HEK293 (cell line): Measurements from ENCODE around the gene DCDC2B.

Experiments used
- CTCF ChIA-PET: fragments of 350-600 bp; formaldehyde crosslinking; extraction: SDS; loops from one replicate; lab custom pipeline; 2021; ENCODE audit warnings: antibody characterized with exemption; lab: Yijun Ruan, JAX
- POLR2A ChIA-PET: fragments of 300-600 bp; formaldehyde crosslinking; extraction: SDS; loops from one replicate; lab custom pipeline; 2020; ENCODE audit warnings: antibody characterized with exemption, inconsistent platforms; lab: Yijun Ruan, JAX
- H3K27ac ChIP-seq: fragments of 200-500 bp; sonication (Bioruptor generic); 2 replicates; pipeline ENCODE4 v1.5.1; 2014; ENCODE audit warnings: low read depth, low read length, control low read depth, inconsistent platforms; ENCODE audit errors: extremely low read depth
- H3K36me3 ChIP-seq, 2 experiments: fragments of 200-500 bp in 1 of 2; sonication (Bioruptor generic) in 1 of 2; 1 replicate in 1 of 2; 2 replicates in 1 of 2; pipeline ENCODE4 v1.5.1; 2014 to 2017; ENCODE audit warnings: inconsistent platforms in 2 of 2, low read length in 2 of 2; ENCODE audit not compliant: control insufficient read depth in 2 of 2, insufficient read depth in 1 of 2
- H3K4me1 ChIP-seq: fragments of 200-500 bp; sonication (Bioruptor generic); 2 replicates; pipeline ENCODE4 v1.5.1; 2014; ENCODE audit warnings: mild to moderate bottlenecking, low read length, inconsistent platforms; ENCODE audit not compliant: control insufficient read depth, insufficient read depth
- H3K4me3 ChIP-seq: 2 replicates; pipeline ENCODE4 v1.5.1; 2011; ENCODE audit warnings: low read depth, mild to moderate bottlenecking, control low read depth, low read length, moderate library complexity
- H3K9me3 ChIP-seq: fragments of 200-500 bp; sonication (Bioruptor generic); 2 replicates; pipeline ENCODE4 v1.5.1; 2014; ENCODE audit warnings: low read depth, low read length, inconsistent platforms; ENCODE audit not compliant: control insufficient read depth, insufficient read depth
- ATF2 ChIP-seq: fragments of 450-650 bp; formaldehyde crosslinking; IDR thresholded peaks from 2 replicates; pipeline ENCODE4 v1.5.1; 2016; ENCODE audit warnings: missing biosample characterization, missing genetic modification characterization, low read depth
- CTCF ChIP-seq: fragments of 450-650 bp; formaldehyde crosslinking; IDR thresholded peaks from 2 replicates; pipeline ENCODE4 v1.5.1; 2016; ENCODE audit warnings: missing biosample characterization, missing genetic modification characterization
- GLIS2 ChIP-seq: fragments of 450-650 bp; formaldehyde crosslinking; IDR thresholded peaks from 2 replicates; pipeline ENCODE4 v1.5.1; 2016; ENCODE audit warnings: missing biosample characterization, missing genetic modification characterization
- HOXD13 ChIP-seq: sonication (generic); formaldehyde crosslinking; IDR thresholded peaks from 2 replicates; pipeline ENCODE4 v1.8.0; 2022; ENCODE audit warnings: missing genetic modification reagents, borderline replicate concordance
- RBAK ChIP-seq: fragments of 450-650 bp; formaldehyde crosslinking; IDR thresholded peaks from 2 replicates; pipeline ENCODE4 v1.5.1; 2016; ENCODE audit warnings: missing biosample characterization, missing genetic modification characterization
- SP2 ChIP-seq: fragments of 450-650 bp; formaldehyde crosslinking; IDR thresholded peaks from 2 replicates; pipeline ENCODE4 v1.5.1; 2016; ENCODE audit warnings: missing biosample characterization, missing genetic modification characterization
- ZBTB11 ChIP-seq: fragments of 450-650 bp; formaldehyde crosslinking; conservative IDR thresholded peaks from 2 replicates; pipeline ENCODE4 v1.5.1; 2016; ENCODE audit warnings: low read depth, missing biosample characterization, missing genetic modification characterization
- ZBTB8A ChIP-seq: fragments of 450-650 bp; formaldehyde crosslinking; IDR thresholded peaks from 2 replicates; pipeline ENCODE4 v1.5.1; 2016; ENCODE audit warnings: missing biosample characterization, missing genetic modification characterization
- ZFP37 ChIP-seq: fragments of 450-650 bp; formaldehyde crosslinking; IDR thresholded peaks from 2 replicates; pipeline ENCODE4 v1.5.1; 2016; ENCODE audit warnings: missing biosample characterization, missing genetic modification characterization
- ZFP41 ChIP-seq: fragments of 450-650 bp; formaldehyde crosslinking; IDR thresholded peaks from 2 replicates; pipeline ENCODE4 v1.5.1; 2016; ENCODE audit warnings: missing biosample characterization, missing genetic modification characterization, borderline replicate concordance
- ZNF174 ChIP-seq: fragments of 450-650 bp; formaldehyde crosslinking; IDR thresholded peaks from 2 replicates; pipeline ENCODE4 v1.5.0; 2017; ENCODE audit warnings: missing biosample characterization, mild to moderate bottlenecking, missing genetic modification characterization
- ZNF211 ChIP-seq: fragments of 450-650 bp; formaldehyde crosslinking; IDR thresholded peaks from 2 replicates; pipeline ENCODE4 v1.5.1; 2016; ENCODE audit warnings: low read depth, missing biosample characterization, missing genetic modification characterization
- ZNF24 ChIP-seq: fragments of 450-650 bp; formaldehyde crosslinking; IDR thresholded peaks from 2 replicates; pipeline ENCODE4 v1.5.1; 2016; ENCODE audit warnings: missing biosample characterization, missing genetic modification characterization
- ZNF292 ChIP-seq: fragments of 450-650 bp; formaldehyde crosslinking; IDR thresholded peaks from 2 replicates; pipeline ENCODE4 v1.5.1; 2016; ENCODE audit warnings: low read depth, missing biosample characterization, missing genetic modification characterization, borderline replicate concordance
- ZNF324 ChIP-seq: fragments of 450-650 bp; formaldehyde crosslinking; IDR thresholded peaks from 2 replicates; pipeline ENCODE4 v1.5.1; 2016; ENCODE audit warnings: missing biosample characterization, missing genetic modification characterization
- ZNF449 ChIP-seq: fragments of 450-650 bp; formaldehyde crosslinking; IDR thresholded peaks from 2 replicates; pipeline ENCODE4 v1.5.1; 2017; ENCODE audit warnings: missing biosample characterization, mild to moderate bottlenecking, missing genetic modification characterization, moderate library complexity
- ZNF529 ChIP-seq: fragments of 450-650 bp; formaldehyde crosslinking; IDR thresholded peaks from 2 replicates; pipeline ENCODE4 v1.5.1; 2017; ENCODE audit warnings: missing genetic modification characterization, missing biosample characterization; ENCODE audit not compliant: insufficient replicate concordance
- ZNF560 ChIP-seq: fragments of 450-650 bp; formaldehyde crosslinking; IDR thresholded peaks from 2 replicates; pipeline ENCODE4 v1.5.1; 2017; ENCODE audit warnings: missing biosample characterization, missing genetic modification characterization, borderline replicate concordance
- ZNF664 ChIP-seq: fragments of 450-650 bp; formaldehyde crosslinking; IDR thresholded peaks from 2 replicates; pipeline ENCODE4 v1.5.1; 2016; ENCODE audit warnings: missing biosample characterization, missing genetic modification characterization
- ZNF677 ChIP-seq: fragments of 450-650 bp; IDR thresholded peaks from 2 replicates; pipeline ENCODE4 v1.5.0; 2018; ENCODE audit warnings: missing biosample characterization, mild to moderate bottlenecking, missing genetic modification characterization, moderate library complexity
- ZSCAN5A ChIP-seq: fragments of 450-650 bp; formaldehyde crosslinking; IDR thresholded peaks from 2 replicates; pipeline ENCODE4 v1.5.1; 2016; ENCODE audit warnings: missing biosample characterization, missing genetic modification characterization
- TF ChIP-seq, protein P1 (sequence below): fragments of 450-650 bp; formaldehyde crosslinking; IDR thresholded peaks from 2 replicates; pipeline ENCODE4 v1.5.1; 2016; ENCODE audit warnings: missing biosample characterization, missing genetic modification characterization, borderline replicate concordance
- TF ChIP-seq, protein P2 (sequence below): fragments of 450-650 bp; formaldehyde crosslinking; IDR thresholded peaks from 2 replicates; pipeline ENCODE4 v1.5.1; 2016; ENCODE audit warnings: missing biosample characterization, missing genetic modification characterization
- TF ChIP-seq, protein P3 (sequence below): fragments of 450-650 bp; formaldehyde crosslinking; optimal IDR thresholded peaks from 2 replicates; pipeline ENCODE3; 2016; ENCODE audit warnings: missing biosample characterization, mild to moderate bottlenecking, missing genetic modification characterization

Gene DCDC2B

DNA sequence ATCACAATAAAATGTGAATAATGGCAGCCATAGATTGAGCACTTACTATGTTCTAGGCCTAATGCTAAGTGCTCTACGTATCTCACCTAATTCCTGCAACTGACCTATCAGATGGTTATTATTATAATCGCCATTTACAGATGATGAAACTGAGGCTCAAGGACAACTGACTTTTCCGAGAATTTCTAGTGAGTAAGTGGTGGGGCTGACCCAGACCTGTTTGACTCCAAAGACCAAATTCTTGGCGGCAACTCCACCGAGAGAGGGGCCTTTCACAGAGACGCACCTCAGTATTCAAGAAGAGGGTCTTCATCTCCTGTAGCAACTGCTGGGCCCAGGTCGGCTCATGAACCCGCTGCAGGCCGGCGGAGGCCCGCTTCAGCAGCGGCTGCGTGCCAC is 12.7 kb downstream of the DCDC2B start:
- Histone ChIP-seq H3K36me3 (peaks cover 15 to 70% of the 10 kb centered on the region in 2 experiments; a peak in 2 of 3 replicates), H3K9me3 (no peaks in the 10 kb centered on the region), H3K4me1 (peaks cover 2% of the 10 kb centered on the region; the same call in 1 of the 2 replicates), H3K4me3 (peak overlapping the region; percentile 83), H3K27ac (peak overlapping the region; percentile 34; the same call in 1 of the 2 replicates)
- ChIA-PET CTCF (interaction anchor here (0.6 to 2.0 kb wide), 2 partner anchors 11 to 26 kb away, joined by 4 to 7 read pairs; no protein-coding TSS in a partner anchor), POLR2A (interaction anchor here (1.2 kb wide), 1 partner anchor 9 kb away, joined by 3 read pairs; no protein-coding TSS in a partner anchor)
- no peak for TF ChIP-seq ZFP37 (tag by site-specific recombination)
- no peak for TF ChIP-seq ZNF449
- no peak for TF ChIP-seq ATF2
- TF ChIP-seq ZSCAN5A (tag by site-specific recombination): no peak
- no peak for TF ChIP-seq CTCF (tag by site-specific recombination)
- TF ChIP-seq ZNF677 (tag by site-specific recombination): no peak
- TF ChIP-seq ZFP41 (tag by site-specific recombination): no peak
- no peak for TF ChIP-seq ZNF560 (tag by site-specific recombination)
- no peak for TF ChIP-seq ZBTB11 (tag by site-specific recombination)
- TF ChIP-seq, protein P1, sequence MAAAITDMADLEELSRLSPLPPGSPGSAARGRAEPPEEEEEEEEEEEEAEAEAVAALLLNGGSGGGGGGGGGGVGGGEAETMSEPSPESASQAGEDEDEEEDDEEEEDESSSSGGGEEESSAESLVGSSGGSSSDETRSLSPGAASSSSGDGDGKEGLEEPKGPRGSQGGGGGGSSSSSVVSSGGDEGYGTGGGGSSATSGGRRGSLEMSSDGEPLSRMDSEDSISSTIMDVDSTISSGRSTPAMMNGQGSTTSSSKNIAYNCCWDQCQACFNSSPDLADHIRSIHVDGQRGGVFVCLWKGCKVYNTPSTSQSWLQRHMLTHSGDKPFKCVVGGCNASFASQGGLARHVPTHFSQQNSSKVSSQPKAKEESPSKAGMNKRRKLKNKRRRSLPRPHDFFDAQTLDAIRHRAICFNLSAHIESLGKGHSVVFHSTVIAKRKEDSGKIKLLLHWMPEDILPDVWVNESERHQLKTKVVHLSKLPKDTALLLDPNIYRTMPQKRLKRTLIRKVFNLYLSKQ (tag by site-specific recombination): no peak
- TF ChIP-seq, protein P2, sequence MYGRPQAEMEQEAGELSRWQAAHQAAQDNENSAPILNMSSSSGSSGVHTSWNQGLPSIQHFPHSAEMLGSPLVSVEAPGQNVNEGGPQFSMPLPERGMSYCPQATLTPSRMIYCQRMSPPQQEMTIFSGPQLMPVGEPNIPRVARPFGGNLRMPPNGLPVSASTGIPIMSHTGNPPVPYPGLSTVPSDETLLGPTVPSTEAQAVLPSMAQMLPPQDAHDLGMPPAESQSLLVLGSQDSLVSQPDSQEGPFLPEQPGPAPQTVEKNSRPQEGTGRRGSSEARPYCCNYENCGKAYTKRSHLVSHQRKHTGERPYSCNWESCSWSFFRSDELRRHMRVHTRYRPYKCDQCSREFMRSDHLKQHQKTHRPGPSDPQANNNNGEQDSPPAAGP (tag by site-specific recombination): 0 out of 2 replicates have a peak, but pooled peaks have one; percentile 9
- TF ChIP-seq ZNF211 (tag by site-specific recombination): no peak
- TF ChIP-seq ZNF174 (tag by site-specific recombination): no peak
- peak; percentile 99 for TF ChIP-seq ZNF664 (tag by site-specific recombination)
- no peak for TF ChIP-seq ZNF24 (tag by site-specific recombination)
- no peak for TF ChIP-seq ZNF292 (tag by site-specific recombination)
- TF ChIP-seq ZNF324 (tag by site-specific recombination): no peak
- peak; percentile 53; the same call in 1 of the 2 replicates for TF ChIP-seq GLIS2 (tag by site-specific recombination)
- TF ChIP-seq RBAK (tag by site-specific recombination): no peak
- TF ChIP-seq SP2 (tag by site-specific recombination): no peak
- no peak for TF ChIP-seq ZBTB8A
- TF ChIP-seq ZNF529 (tag by site-specific recombination): no peak
- TF ChIP-seq, protein P3, sequence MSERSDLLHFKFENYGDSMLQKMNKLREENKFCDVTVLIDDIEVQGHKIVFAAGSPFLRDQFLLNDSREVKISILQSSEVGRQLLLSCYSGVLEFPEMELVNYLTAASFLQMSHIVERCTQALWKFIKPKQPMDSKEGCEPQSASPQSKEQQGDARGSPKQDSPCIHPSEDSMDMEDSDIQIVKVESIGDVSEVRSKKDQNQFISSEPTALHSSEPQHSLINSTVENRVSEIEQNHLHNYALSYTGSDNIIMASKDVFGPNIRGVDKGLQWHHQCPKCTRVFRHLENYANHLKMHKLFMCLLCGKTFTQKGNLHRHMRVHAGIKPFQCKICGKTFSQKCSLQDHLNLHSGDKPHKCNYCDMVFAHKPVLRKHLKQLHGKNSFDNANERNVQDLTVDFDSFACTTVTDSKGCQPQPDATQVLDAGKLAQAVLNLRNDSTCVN (tag by site-specific recombination): peak; percentile 36
- no peak for TF ChIP-seq HOXD13
